ENCODE results near the gene GAS2L2.

GAS2L2 gene

DNA sequence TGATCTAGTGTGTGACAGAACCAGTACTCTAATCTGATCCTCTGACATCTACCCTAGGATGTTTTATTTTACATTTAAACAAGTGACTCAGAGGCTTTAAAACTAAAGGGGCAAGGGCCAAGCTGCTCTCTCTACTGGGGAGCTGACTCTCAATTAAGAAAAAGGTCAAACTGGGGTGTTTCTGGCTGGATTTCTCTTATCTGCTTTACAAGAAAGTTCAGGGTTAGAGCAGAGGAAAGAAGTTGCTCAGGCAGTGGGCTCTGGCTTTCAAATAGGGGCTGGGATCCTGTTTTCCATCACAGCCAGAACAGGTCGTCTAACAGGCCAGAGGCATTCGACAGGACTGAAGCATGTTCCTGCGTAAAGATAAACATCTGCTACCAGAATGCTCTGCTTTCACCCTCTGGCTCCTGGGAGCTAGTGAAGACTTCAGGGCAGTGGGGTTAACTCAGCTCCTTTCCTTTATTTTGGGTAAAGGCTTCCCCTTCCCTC lies 33.9 kb upstream of the GAS2L2 start:
- DNase-seq: no peak
- TF ChIP-seq GATA1 (IDR thresholded peaks at IDR 0.05; ENCODE audit: low read depth, low read length) (no peak), POLR2A (IDR thresholded peaks at IDR 0.05; ENCODE audit: low read length) (no peak)

DNA sequence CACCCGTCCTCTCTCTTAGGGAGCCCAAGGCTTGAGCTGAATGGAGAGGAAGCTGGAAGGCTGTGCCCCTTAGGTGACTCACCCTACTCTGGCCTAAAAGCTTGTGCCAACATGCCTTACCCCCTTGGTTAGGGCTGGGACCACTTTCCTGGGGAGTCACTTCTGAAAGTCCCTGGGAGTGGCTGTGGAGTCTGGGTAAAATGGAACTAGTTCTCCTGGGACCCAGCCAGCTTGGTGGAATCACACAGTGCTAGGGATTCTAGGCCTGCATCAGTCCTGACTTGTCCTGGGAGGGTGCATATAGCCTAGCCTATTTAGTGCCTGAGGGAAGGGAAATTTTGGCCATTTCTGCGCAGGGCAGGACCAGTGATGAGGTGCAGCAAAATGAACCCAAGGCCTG lies 31.9 kb upstream of the GAS2L2 start:
- TF ChIP-seq GATA1 (IDR thresholded peaks at IDR 0.05; ENCODE audit: low read depth, low read length) (no peak), POLR2A (IDR thresholded peaks at IDR 0.05; ENCODE audit: low read length) (no peak)
- no peak for DNase-seq

DNA sequence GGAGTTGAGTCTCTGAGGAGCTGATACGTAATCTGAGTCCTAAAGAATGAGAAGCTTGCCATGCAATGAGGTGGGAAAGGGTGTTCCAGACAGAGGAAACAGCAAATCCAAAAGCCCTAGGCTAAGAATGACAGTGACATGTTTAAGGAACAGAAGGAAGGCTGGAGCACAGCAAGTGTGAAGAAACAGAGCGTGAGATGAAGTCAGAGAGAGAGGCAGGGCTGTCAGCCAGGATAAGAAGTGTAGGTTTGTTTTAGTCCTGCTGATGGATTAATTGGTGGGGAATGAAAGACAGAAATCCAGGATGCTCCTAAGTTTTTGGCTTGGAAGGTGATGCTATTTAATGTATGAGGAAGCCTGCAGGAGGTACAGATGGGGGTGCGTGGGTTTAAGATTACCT lies 27.9 kb upstream of the GAS2L2 start:
- no peak for DNase-seq
- TF ChIP-seq POLR2A (IDR thresholded peaks at IDR 0.05; ENCODE audit: low read length): no peak
- no peak for TF ChIP-seq GATA1 (IDR thresholded peaks at IDR 0.05; ENCODE audit: low read depth, low read length)

DNA sequence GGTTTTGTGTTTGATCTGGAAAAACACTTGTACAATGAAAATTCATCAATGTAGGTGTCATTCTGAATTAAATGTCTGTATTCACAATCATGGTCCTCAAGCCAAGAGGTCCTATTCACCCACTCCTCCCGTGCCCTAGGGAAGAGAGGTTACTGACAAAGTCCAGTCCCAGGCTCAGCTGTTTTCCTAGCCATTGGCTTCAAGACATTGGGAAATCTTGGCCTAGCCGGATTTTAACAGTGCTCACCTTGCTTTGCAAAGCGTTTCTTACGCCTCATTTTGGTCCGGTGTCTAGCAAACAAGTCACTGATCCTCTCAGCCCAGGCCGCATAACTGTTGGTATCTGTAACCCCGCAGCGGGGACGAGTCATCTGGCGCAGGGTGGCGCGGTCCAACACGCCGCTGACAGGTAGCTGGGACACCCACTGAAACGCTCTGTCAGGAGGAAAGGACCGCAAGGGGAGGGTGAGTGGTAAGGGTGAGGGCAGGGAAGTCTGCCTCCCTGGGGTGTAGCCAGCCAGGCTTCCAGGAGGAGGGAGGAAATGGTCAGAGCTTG lies 25.7 kb upstream of the GAS2L2 start:
- TF ChIP-seq GATA1 (IDR thresholded peaks at IDR 0.05; ENCODE audit: low read depth, low read length): no peak
- no peak for TF ChIP-seq POLR2A (IDR thresholded peaks at IDR 0.05; ENCODE audit: low read length)
- no peak for DNase-seq

DNA sequence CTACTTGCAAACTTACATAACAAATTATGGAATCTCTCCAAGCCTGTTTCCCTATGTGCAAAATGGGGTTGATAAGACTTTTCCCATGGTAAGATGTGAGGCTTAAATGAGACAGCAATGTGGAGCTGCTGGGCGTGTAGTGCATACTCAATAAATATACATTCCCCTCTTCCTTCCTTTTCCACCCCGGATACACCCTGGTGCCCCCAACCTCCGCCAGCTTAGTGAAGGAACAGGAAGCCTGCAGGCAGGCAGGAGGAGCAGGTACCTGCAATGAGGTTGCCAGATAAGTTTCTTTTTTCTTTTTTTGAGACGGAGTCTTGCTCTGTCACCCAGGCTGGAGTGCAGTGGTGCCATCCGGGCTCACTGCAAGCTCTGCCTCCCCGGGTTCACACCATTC lies 22.5 kb upstream of the GAS2L2 start:
- no peak for DNase-seq
- TF ChIP-seq GATA1 (IDR thresholded peaks at IDR 0.05; ENCODE audit: low read depth, low read length): no peak
- no peak for TF ChIP-seq POLR2A (IDR thresholded peaks at IDR 0.05; ENCODE audit: low read length)

DNA sequence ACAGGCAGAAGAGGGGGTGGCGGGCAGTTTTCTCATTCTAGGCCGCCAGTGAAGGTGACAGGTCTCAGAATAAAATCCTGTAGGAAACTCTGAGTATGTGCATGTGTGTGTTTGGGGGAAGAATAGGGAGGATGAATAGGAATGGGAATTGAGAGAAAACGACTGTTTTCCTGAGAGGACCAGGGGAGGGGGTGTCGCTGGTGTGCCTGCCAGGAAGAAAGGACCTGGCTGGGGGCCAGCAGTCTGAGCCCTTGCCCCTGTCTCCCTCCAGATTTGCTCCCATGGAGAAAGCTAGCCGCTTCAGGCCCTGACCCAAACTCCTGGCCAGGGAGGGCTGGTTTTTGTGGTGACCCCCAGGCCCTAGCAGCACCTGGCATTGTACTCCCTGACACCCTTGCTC lies 22.0 kb upstream of the GAS2L2 start:
- TF ChIP-seq POLR2A (IDR thresholded peaks at IDR 0.05; ENCODE audit: low read length) (no peak), GATA1 (IDR thresholded peaks at IDR 0.05; ENCODE audit: low read depth, low read length) (no peak)

DNA sequence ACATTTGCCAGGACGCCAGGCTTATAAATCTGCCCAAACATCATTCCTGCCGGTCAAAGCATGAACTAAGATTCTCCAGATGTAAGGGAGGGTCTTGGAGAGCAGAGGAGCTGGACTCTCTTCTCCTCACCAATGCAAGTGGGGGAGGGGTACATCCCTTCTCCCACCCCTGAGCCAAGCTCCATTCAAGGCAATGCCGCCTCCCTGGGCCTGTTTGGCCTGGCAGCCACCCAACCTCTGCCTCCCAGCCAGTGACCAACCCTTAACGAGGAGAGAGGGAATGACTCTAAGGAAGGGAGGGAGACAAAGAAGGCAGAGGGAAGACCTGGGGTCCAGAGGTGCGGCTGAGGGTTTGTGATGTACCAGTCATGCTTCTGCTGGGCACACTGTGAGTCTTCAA lies 21.5 kb upstream of the GAS2L2 start:
- TF ChIP-seq POLR2A (IDR thresholded peaks at IDR 0.05; ENCODE audit: low read length): no peak
- TF ChIP-seq GATA1 (IDR thresholded peaks at IDR 0.05; ENCODE audit: low read depth, low read length): no peak
- no peak for DNase-seq

More for the DNA sequence above, 22.0 kb upstream of the GAS2L2 start:
- DNase-seq: no peak

DNA sequence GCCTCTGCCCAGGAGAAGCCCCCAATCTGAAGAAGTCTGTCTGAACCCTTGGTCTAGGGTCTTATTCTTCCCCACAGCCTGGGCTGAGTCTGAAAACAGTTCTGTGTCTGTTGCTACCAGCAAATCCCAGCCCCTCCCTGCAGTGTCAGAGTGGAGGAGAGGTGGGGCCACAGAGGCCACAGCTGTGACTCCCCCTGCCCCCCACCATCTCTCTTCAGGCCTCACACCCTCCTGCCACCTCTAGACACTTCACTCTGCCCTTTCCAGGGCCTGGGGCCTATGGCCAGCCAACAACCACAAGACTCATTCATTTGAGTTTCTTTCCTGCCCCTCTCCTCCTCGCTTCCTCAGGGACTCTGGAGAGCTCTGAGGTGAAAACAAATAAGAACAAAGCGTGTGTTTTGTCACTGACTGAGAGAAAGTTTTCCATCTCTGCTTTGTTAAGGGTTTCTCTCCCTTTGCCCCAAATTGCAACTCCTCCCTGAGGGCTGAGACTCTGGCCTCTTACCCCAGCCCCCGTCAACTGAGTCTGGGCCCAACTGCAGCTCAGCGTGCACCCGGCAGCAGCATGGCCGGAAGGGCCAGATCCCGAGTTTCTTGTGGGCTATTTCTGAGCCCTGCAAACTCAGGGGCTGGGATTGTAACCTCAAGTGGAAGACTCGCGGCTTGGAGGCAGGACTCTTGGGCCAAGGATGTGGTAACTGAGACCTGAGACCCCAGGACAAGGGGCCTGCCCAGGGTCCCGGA lies 20.8 kb upstream of the GAS2L2 start:
- TF ChIP-seq POLR2A (IDR thresholded peaks at IDR 0.05; ENCODE audit: low read length) (no peak), GATA1 (IDR thresholded peaks at IDR 0.05; ENCODE audit: low read depth, low read length) (no peak)
- DNase-seq: no peak

DNA sequence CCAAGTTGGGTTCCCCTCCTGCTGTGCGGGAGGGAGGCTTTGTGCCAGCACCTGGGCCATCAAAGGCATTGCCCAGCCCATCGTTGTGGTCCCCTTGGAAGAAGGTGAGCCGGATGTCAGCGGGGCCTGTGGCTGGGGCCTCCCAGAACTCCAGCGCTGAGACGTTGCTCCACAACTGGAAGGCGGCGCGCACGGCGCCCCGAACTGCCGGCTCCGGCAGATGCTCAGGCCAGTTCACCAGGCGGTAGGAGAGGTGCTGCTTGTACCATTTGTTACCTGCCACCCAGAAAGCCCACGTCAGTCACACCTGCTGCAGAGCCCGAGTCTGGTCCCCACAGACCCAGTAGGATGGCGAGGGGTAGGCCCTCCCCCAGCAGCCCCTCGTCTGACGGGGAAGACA lies 20.1 kb upstream of the GAS2L2 start:
- no peak for DNase-seq
- TF ChIP-seq POLR2A (IDR thresholded peaks at IDR 0.05; ENCODE audit: low read length) (no peak), GATA1 (IDR thresholded peaks at IDR 0.05; ENCODE audit: low read depth, low read length) (no peak)

DNA sequence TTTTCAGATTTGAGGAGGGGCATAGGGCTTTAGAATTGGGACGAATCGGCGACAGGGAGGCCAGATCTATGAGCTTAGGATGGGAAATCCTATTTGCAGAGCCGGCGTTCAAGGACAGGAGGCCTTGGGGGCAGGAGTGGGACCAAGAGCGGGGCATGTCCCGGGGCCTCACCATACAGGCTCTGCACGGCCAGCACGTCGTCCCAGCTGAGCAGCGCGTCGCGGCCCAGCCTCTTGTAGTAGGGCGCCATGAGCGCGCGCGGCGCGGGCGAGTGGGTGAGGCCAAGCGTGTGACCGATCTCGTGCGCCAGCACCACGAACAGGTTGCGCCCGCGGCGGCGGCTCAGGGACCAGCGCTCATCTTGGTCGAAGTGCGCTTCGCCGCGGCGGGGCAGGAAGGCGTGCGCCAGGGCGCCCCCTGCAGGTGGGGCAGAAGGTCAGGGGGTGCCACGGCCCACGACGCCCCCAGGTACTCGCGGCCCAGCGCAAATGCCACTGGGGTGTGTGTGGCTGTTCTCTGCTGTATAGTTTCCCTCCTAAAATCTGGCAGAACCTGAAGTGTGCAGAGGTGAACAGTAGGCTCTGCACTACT lies 17.0 kb upstream of the GAS2L2 start:
- TF ChIP-seq GATA1 (IDR thresholded peaks at IDR 0.05; ENCODE audit: low read depth, low read length) (no peak), POLR2A (IDR thresholded peaks at IDR 0.05; ENCODE audit: low read length) (no peak)

DNA sequence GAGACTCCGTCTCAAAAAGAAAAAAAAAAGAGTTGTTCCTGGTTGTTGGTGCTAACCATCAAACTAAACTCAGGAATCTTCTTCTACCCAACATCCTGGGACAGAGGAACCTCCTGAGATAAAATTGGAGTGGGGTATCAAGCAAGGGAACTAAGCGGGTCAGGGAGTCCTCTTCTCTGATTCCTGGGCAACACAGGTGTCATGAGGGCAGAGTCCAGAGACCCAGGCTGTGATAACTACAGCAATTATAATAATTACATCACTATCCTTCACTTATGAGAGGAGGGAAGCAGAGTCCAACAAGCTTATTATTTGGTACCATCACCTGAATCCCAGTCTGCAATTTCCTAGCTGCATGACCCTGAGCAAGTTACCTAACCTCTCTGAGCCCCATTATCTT lies 15.8 kb upstream of the GAS2L2 start:
- no peak for DNase-seq
- TF ChIP-seq GATA1 (IDR thresholded peaks at IDR 0.05; ENCODE audit: low read depth, low read length) (no peak), POLR2A (IDR thresholded peaks at IDR 0.05; ENCODE audit: low read length) (no peak)

More for the DNA sequence above, 17.0 kb upstream of the GAS2L2 start:
- no peak for DNase-seq

DNA sequence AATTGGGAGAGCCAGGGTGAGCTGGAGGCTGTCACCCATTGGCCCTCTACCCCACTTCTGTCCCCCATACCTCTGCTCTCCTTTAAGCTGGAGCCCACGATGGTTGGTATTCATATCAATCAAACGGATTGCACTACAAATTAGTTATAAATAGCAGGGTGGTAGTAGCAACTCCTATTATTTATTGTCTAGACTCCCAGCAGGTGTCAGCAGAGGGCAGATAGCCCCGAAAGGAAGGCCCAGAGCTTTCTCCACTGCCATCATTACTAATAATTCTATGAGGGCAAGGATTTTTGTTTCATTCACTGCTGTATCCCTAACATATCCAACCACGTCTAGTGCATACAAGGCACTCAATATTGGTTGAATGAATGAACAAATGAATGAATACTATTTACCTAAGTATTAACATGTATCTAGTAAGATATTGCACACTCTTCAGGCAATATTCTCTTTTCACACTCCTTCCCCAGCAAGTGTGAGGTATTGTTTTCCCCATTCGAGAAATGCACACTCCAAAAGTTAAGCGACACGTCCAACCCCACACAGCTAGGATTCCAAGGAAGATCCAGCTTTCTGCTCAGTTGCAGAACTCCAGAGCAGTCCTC lies 14.0 kb upstream of the GAS2L2 start:
- peak in 1 of 2 experiments; percentile 30 for DNase-seq
- TF ChIP-seq GATA1 (IDR thresholded peaks at IDR 0.05; ENCODE audit: low read depth, low read length): no peak
- TF ChIP-seq POLR2A (IDR thresholded peaks at IDR 0.05; ENCODE audit: low read length): no peak

DNA sequence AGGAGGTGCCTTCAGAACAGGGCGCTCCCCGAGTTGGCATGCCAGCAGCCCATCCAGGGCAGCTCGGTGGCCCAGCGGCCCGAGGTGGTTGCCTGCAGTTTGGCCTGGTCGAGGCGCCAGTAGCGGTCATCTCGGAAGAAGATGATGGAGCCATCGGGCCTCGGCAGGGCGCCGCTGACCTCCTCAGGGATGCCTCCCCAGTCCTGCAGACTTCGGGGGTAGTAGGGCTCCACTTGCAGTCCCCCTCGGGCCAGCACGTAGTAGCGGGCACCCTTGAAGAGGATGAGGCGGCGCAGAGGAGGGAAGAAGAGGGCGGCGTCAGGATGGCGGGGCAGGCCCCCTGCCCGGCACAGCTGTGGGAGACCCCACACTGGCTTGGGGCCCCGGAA lies 13.4 kb upstream of the GAS2L2 start:
- TF ChIP-seq POLR2A (IDR thresholded peaks at IDR 0.05; ENCODE audit: low read length): no peak
- no peak for TF ChIP-seq GATA1 (IDR thresholded peaks at IDR 0.05; ENCODE audit: low read depth, low read length)

DNA sequence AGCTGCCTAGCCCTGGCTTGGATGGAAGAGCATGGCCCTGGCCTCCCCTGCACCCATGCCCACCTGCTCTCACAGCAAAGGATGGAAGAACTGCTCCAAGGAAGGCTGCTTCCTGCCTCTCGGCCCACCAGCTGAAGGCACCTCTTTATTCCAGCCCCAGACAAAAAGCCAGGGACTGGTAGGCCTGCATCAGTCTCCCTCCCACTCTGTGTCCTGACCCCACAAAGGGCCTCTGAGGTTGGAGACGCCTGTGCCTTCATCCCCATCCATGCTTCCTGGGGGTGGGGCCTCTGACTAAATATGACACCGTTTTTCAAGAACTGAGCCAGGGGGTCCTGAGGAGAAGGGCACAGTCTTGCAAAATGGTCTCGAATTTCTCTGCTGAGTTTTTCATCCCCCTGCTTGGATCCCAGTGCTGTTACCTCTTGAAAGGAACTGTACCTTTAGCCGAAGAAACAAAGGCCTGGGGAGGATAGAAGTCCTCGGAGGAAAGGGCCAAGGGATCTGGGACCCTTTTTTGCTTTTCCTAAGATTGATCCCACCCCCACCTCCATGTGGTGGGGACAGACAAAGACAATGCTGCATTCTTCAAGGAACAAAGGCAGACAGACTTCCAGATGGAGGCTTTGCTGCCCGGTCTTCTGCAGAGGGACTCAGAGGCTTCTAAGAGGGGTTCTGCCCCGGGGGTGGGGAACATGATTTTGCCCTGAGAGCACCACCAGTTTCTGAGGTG lies 12.9 kb upstream of the GAS2L2 start:
- DNase-seq: no peak
- no peak for TF ChIP-seq GATA1 (IDR thresholded peaks at IDR 0.05; ENCODE audit: low read depth, low read length)

More for the DNA sequence above, 13.4 kb upstream of the GAS2L2 start:
- no peak for DNase-seq
